ENCODE measurements around the gene PXYLP1.
"Not testable (repeated sequence)": the region's sequence is repeated elsewhere in the genome, so short reads cannot be mapped to it uniquely, and the experiment has no call there.

The PXYLP1 gene

GRCh38 chr3:141294301-141294700, 62.7 kb downstream of the PXYLP1 start:
- H3K9ac ChIP-seq (ENCODE audit: low read depth, low read length, poor library complexity, severe bottlenecking), result peak overlapping the region; percentile 10
- peaks cover 33% of the 10 kb centered on the region; the same call in 1 of the 2 replicates for H3K36me3 ChIP-seq (ENCODE audit: insufficient read depth, low read length)
- no peak overlapping the region for H3K4me2 ChIP-seq (ENCODE audit: low read depth, low read length, poor library complexity, severe bottlenecking)
- no peaks in the 10 kb centered on the region for H3K79me2 ChIP-seq (ENCODE audit: insufficient read depth, low read length)
- no peak overlapping the region for H2AFZ ChIP-seq (ENCODE audit: low read length)
- H3K27me3 ChIP-seq (ENCODE audit: insufficient read depth, low read length, poor library complexity, severe bottlenecking), result no peaks in the 10 kb centered on the region
- H3F3A ChIP-seq (ENCODE audit: low read depth), result no peaks in the 10 kb centered on the region
- H4K20me1 ChIP-seq (ENCODE audit: insufficient read depth, low read length, poor library complexity, severe bottlenecking), result no peaks in the 10 kb centered on the region
- no peaks in the 10 kb centered on the region for H3K9me2 ChIP-seq (replicated peaks; ENCODE audit: low read depth, low read length)
- H3K4me1 ChIP-seq (ENCODE audit: insufficient read depth, low read length, poor library complexity, severe bottlenecking), result peaks cover 14% of the 10 kb centered on the region
- TF ChIP-seq EZH2phosphoT487 (IDR thresholded peaks at IDR 0.05; ENCODE audit: borderline replicate concordance), result no peak
- TF ChIP-seq, protein P1, sequence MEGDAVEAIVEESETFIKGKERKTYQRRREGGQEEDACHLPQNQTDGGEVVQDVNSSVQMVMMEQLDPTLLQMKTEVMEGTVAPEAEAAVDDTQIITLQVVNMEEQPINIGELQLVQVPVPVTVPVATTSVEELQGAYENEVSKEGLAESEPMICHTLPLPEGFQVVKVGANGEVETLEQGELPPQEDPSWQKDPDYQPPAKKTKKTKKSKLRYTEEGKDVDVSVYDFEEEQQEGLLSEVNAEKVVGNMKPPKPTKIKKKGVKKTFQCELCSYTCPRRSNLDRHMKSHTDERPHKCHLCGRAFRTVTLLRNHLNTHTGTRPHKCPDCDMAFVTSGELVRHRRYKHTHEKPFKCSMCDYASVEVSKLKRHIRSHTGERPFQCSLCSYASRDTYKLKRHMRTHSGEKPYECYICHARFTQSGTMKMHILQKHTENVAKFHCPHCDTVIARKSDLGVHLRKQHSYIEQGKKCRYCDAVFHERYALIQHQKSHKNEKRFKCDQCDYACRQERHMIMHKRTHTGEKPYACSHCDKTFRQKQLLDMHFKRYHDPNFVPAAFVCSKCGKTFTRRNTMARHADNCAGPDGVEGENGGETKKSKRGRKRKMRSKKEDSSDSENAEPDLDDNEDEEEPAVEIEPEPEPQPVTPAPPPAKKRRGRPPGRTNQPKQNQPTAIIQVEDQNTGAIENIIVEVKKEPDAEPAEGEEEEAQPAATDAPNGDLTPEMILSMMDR (conservative IDR thresholded peaks at IDR 0.05; ENCODE audit: low read length), result no peak
- H3K4me3 ChIP-seq (ENCODE audit: low read length, poor library complexity, severe bottlenecking), result no peak overlapping the region
- no peaks in the 10 kb centered on the region for H3K9me3 ChIP-seq (ENCODE audit: insufficient read depth, low read depth, low read length)

DNA sequence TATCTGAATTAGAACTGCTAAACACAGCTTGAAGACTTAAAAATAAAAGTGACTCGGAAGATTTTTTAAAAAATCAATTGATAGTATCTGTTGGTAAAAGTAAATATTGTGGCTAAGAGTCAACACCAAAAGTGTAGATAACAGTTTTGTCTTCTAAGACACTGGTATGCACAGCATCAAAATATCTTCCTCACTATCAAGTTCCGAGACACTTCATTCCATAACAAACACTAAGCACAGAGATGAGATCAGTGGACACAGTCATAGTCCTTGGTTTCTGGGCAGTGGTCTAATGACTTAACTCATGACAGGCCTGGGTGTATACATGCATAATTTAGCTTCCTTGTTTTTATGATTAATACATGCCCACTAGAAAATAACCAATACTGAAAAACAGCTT, 63.2 kb downstream of the PXYLP1 start:
- no peaks in the 10 kb centered on the region for H3K79me2 ChIP-seq (ENCODE audit: insufficient read depth, low read length)
- no peak overlapping the region for H3K4me3 ChIP-seq (ENCODE audit: low read length, poor library complexity, severe bottlenecking)
- no peak for TF ChIP-seq EZH2phosphoT487 (IDR thresholded peaks at IDR 0.05; ENCODE audit: borderline replicate concordance)
- TF ChIP-seq, protein P1 (conservative IDR thresholded peaks at IDR 0.05; ENCODE audit: low read length), result no peak
- no peaks in the 10 kb centered on the region for H3K9me3 ChIP-seq (ENCODE audit: insufficient read depth, low read depth, low read length)
- H3K36me3 ChIP-seq (ENCODE audit: insufficient read depth, low read length), result peaks cover 28% of the 10 kb centered on the region; the same call in 1 of the 2 replicates
- H2AFZ ChIP-seq (ENCODE audit: low read length), result no peak overlapping the region
- no peak overlapping the region for H3K4me2 ChIP-seq (ENCODE audit: low read depth, low read length, poor library complexity, severe bottlenecking)
- H4K20me1 ChIP-seq (ENCODE audit: insufficient read depth, low read length, poor library complexity, severe bottlenecking), result no peaks in the 10 kb centered on the region
- no peaks in the 10 kb centered on the region for H3F3A ChIP-seq (ENCODE audit: low read depth)
- peaks cover 14% of the 10 kb centered on the region for H3K4me1 ChIP-seq (ENCODE audit: insufficient read depth, low read length, poor library complexity, severe bottlenecking)
- H3K27me3 ChIP-seq (ENCODE audit: insufficient read depth, low read length, poor library complexity, severe bottlenecking), result no peaks in the 10 kb centered on the region
- peak overlapping the region; percentile 10 for H3K9ac ChIP-seq (ENCODE audit: low read depth, low read length, poor library complexity, severe bottlenecking)
- no peaks in the 10 kb centered on the region for H3K9me2 ChIP-seq (replicated peaks; ENCODE audit: low read depth, low read length)

DNA sequence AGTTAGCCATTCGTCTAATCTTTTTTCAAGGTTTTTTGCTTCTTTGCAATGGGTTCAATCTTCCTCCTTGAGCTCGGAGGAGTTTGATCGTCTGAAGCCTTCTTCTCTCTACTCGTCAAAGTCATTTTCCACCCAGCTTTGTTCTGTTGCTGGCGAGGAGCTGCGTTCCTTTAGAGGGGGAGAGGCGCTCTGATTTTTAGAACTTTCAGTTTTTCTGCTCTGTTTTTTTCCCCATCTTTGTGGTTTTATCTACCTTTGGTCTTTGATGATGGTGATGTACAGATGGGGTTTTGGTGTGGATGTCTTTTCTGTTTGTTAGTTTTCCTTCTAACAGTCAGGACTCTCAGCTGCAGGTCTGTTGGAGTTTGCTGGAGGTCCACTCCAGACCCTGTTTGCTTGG, 68.8 kb downstream of the PXYLP1 start:
- not testable (repeated sequence) for H3K79me2 ChIP-seq (ENCODE audit: insufficient read depth, low read length); H3K9me2 ChIP-seq (replicated peaks; ENCODE audit: low read depth, low read length); H3K9ac ChIP-seq (ENCODE audit: low read depth, low read length, poor library complexity, severe bottlenecking); H3K27me3 ChIP-seq (ENCODE audit: insufficient read depth, low read length, poor library complexity, severe bottlenecking); H3K9me3 ChIP-seq (ENCODE audit: insufficient read depth, low read depth, low read length); H3K4me3 ChIP-seq (ENCODE audit: low read length, poor library complexity, severe bottlenecking); H2AFZ ChIP-seq (ENCODE audit: low read length); H3F3A ChIP-seq (ENCODE audit: low read depth); H3K4me2 ChIP-seq (ENCODE audit: low read depth, low read length, poor library complexity, severe bottlenecking); H3K4me1 ChIP-seq (ENCODE audit: insufficient read depth, low read length, poor library complexity, severe bottlenecking); H3K36me3 ChIP-seq (ENCODE audit: insufficient read depth, low read length); H4K20me1 ChIP-seq (ENCODE audit: insufficient read depth, low read length, poor library complexity, severe bottlenecking)

DNA sequence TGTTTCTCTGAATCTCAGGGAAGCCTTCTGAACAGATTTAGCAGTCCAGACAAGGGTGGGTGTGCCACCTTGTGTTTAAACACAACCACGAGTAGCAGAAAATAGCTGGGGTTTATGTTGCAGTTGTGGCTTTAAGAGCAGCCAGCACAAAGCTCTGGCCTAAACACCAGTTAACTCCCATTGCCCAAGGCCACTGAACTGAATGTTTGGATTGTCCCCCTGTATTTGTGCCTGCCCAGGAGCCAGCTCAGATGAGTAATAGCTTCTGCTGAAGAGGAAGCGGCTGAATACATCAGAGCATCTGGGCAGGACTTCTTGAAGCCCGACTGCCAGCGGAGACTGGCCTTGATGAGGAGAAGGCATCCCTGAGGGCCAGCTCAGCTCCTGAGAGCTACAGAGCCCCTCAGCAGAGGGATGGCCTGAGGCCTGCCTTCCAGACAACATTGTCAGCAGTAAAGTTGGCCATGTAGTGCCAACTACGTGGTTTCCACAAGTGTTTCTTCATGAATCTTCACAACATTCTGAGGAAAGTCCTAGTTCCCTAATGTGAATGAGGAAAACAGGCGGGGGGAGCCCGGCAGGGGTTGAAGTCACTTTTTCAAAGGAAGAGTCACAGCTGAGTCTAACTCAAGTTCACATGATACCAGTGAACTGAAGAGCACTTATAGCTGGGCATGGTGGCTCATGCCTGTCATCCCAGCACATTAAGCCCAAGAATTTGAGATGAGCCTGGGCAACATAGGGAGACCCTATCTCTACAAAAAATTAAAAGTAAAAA, 70.9 kb downstream of the PXYLP1 start:
- Histone ChIP-seq H3K9ac (ENCODE audit: low read depth, low read length, poor library complexity, severe bottlenecking) (no peak overlapping the region), H3K36me3 (ENCODE audit: insufficient read depth, low read length) (no peaks in the 10 kb centered on the region), H3F3A (ENCODE audit: low read depth) (no peaks in the 10 kb centered on the region), H3K9me3 (ENCODE audit: insufficient read depth, low read depth, low read length) (no peaks in the 10 kb centered on the region), H3K9me2 (replicated peaks; ENCODE audit: low read depth, low read length) (no peaks in the 10 kb centered on the region), H2AFZ (ENCODE audit: low read length) (no peak overlapping the region), H4K20me1 (ENCODE audit: insufficient read depth, low read length, poor library complexity, severe bottlenecking) (no peaks in the 10 kb centered on the region), H3K27me3 (ENCODE audit: insufficient read depth, low read length, poor library complexity, severe bottlenecking) (no peaks in the 10 kb centered on the region), H3K79me2 (ENCODE audit: insufficient read depth, low read length) (no peaks in the 10 kb centered on the region), H3K4me1 (ENCODE audit: insufficient read depth, low read length, poor library complexity, severe bottlenecking) (peaks cover 21% of the 10 kb centered on the region), H3K4me2 (ENCODE audit: low read depth, low read length, poor library complexity, severe bottlenecking) (no peak overlapping the region), H3K4me3 (ENCODE audit: low read length, poor library complexity, severe bottlenecking) (no peak overlapping the region)
- TF ChIP-seq, protein P1 (conservative IDR thresholded peaks at IDR 0.05; ENCODE audit: low read length), result peak; percentile 36
- no peak for TF ChIP-seq EZH2phosphoT487 (IDR thresholded peaks at IDR 0.05; ENCODE audit: borderline replicate concordance)

Data from Loucy (cell line).